Measurements from ENCODE around the gene HNMT.

The HNMT gene

DNA sequence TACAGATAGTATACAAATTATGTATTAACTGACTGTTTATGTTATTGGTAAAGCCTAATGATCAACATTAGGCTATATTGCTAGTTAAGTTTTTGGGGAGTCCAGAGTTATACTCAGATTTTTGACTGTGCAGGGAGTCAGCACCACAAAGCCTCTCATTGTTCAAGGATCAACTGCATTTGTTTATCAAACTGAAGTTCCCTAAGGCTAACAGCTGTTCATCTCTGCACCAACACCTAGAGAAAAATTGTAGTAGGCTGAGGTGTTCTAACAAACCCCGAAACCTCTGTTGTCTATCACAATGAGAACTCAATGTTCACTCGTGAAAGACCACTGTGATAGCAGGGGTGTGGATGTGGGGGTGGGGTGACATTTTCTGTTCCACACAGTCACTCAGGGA is 97.7 kb downstream of the HNMT start:
- no peak for DNase-seq

DNA sequence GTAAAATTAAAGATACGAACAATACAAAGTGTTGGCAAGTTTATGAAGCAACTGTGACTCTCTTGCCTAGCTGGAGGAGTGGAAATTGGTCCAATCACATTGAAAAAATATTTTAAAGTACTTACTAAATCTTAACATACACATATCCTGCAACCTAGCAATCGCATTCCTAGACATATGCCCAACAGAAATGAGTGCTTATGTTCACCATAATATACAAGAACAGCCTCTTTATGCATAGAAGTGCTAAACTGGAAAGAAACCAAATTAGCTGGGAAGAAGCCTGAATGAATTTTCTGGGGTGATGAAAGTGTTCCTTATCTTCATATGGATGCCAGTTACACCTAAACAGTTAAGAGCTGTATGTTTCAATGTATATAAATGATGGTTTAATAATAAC is 98.9 kb downstream of the HNMT start:
- DNase-seq, result no peak
